ENCODE data around the gene ZBTB18. TPM values are rescaled to one million over a fixed set of nuclear protein-coding genes. Genes with fewer than 3 reads are reported as not detected.
"Not testable (repeated sequence)": the region's sequence is repeated elsewhere in the genome, so short reads cannot be mapped to it uniquely, and the experiment has no call there.

The ZBTB18 gene
- total RNA-seq, 1 donor from 2014 or later, result 30.1 TPM

DNA sequence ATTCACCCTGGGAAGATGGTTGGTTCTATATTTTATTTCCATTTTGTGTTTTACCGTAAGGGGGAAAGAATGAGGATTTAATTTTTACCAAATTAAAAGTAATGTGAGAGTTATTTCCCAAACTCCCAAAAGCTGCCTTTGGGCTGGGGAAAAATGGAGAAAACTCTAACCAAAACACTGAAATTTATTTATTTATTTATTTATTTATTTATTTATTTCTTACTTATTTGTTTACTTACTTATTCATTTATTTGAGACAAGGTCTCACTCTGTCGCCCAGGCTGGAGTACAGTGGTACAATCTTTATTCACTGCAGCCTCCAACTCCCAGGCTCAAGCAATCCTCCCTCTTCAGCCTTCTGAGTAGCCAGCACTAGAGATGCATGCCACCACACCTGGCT is 38.0 kb upstream of the ZBTB18 start:
- H3K4me1 Mint-ChIP-seq, result peaks cover 20% of the 10 kb centered on the region
- no peak overlapping the region for H3K27ac Mint-ChIP-seq
- H3F3A ChIP-seq (ENCODE audit: low read depth), result no peaks in the 10 kb centered on the region
- no peaks in the 10 kb centered on the region for H3K36me3 Mint-ChIP-seq
- H3K36me3 ChIP-seq, result no peaks in the 10 kb centered on the region
- peaks cover 8% of the 10 kb centered on the region for H3K27me3 Mint-ChIP-seq (ENCODE audit: insufficient read depth, low read depth)
- H3K27me3 ChIP-seq, result no peaks in the 10 kb centered on the region
- no peak overlapping the region for H3K9ac ChIP-seq
- no peak overlapping the region for H3K4me2 ChIP-seq
- no peak for DNase-seq (ENCODE audit: low spot score)
- H3K79me2 ChIP-seq (ENCODE audit: low read depth), result no peaks in the 10 kb centered on the region
- H3K9me3 ChIP-seq (ENCODE audit: low read depth), result no peaks in the 10 kb centered on the region
- no peak for TF ChIP-seq EZH2phosphoT487 (IDR thresholded peaks at IDR 0.05)
- TF ChIP-seq, protein P1, sequence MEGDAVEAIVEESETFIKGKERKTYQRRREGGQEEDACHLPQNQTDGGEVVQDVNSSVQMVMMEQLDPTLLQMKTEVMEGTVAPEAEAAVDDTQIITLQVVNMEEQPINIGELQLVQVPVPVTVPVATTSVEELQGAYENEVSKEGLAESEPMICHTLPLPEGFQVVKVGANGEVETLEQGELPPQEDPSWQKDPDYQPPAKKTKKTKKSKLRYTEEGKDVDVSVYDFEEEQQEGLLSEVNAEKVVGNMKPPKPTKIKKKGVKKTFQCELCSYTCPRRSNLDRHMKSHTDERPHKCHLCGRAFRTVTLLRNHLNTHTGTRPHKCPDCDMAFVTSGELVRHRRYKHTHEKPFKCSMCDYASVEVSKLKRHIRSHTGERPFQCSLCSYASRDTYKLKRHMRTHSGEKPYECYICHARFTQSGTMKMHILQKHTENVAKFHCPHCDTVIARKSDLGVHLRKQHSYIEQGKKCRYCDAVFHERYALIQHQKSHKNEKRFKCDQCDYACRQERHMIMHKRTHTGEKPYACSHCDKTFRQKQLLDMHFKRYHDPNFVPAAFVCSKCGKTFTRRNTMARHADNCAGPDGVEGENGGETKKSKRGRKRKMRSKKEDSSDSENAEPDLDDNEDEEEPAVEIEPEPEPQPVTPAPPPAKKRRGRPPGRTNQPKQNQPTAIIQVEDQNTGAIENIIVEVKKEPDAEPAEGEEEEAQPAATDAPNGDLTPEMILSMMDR (IDR thresholded peaks at IDR 0.05), result no peak
- TF ChIP-seq EZH2 (IDR thresholded peaks at IDR 0.05), result no peak
- no peak overlapping the region for H3K27ac ChIP-seq
- no peak overlapping the region for H3K4me3 ChIP-seq
- H4K20me1 ChIP-seq (ENCODE audit: low read depth), result no peaks in the 10 kb centered on the region
- H2AFZ ChIP-seq (replicated peaks), result no peak overlapping the region
- H3K4me3 Mint-ChIP-seq, result no peak overlapping the region
- H3K4me1 ChIP-seq, result peaks cover 14% of the 10 kb centered on the region
- H3K9me3 Mint-ChIP-seq, result no peaks in the 10 kb centered on the region

DNA sequence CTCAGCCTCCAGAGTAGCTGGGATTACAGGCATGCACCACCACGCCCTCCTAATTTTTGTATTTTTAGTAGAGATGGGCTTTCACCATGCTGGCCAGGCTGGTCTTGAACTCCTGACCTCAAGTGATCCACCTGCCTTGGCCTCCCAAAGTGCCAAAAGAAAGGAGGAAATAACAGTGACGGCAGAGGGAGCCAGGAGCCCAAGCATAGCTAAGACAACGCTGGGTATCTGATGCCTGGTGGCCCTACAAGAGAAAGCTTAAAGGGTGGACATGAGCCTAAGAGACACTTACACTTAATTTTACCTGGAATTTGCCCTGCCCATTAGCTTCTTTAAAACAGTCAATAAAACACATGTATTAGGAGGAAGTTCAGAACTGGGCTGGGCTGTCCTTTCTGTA is 36.2 kb upstream of the ZBTB18 start:
- H3K9ac ChIP-seq; H3K4me3 Mint-ChIP-seq; H3K4me2 ChIP-seq; H2AFZ ChIP-seq (replicated peaks); H3K4me3 ChIP-seq; H3F3A ChIP-seq (ENCODE audit: low read depth); H3K36me3 ChIP-seq; H4K20me1 ChIP-seq (ENCODE audit: low read depth); H3K27me3 Mint-ChIP-seq (ENCODE audit: insufficient read depth, low read depth); H3K27me3 ChIP-seq; H3K36me3 Mint-ChIP-seq; H3K27ac ChIP-seq; H3K79me2 ChIP-seq (ENCODE audit: low read depth); DNase-seq (ENCODE audit: low spot score); H3K9me3 ChIP-seq (ENCODE audit: low read depth); H3K27ac Mint-ChIP-seq; H3K9me3 Mint-ChIP-seq: not testable (repeated sequence)
- TF ChIP-seq, protein P1 (IDR thresholded peaks at IDR 0.05), result peak; percentile 28
- peaks cover 14% of the 10 kb centered on the region for H3K4me1 ChIP-seq
- H3K4me1 Mint-ChIP-seq, result peaks cover 20% of the 10 kb centered on the region

DNA sequence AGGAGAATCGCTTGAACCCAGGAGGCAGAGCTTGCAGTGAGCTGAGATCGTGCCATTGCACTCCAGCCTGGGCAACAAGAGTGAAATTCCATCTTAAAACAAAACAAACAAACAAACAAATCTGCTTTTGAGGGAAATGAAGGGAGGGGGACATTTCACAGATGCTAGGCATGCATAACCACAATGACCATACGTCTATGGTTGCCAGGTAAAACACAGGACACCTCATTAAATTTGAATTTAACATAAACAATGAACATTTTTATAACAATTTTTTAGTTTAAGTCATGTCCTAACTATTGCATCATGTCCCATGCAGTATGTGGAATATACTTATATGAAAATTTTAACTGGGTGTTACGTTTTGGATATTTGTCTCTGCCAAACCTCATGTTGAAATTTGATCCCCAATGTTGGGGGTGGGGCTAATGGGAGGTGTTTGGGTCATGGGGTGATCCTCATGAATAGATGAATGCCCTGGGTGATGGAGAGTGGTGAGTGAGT is 31.0 kb upstream of the ZBTB18 start:
- TF ChIP-seq EZH2 (IDR thresholded peaks at IDR 0.05) (no peak), EZH2phosphoT487 (IDR thresholded peaks at IDR 0.05) (no peak)
- TF ChIP-seq, protein P1 (IDR thresholded peaks at IDR 0.05), result no peak
- peaks cover 2% of the 10 kb centered on the region for H3K9me3 Mint-ChIP-seq
- Histone ChIP-seq H3K9me3 (ENCODE audit: low read depth) (no peaks in the 10 kb centered on the region), H3K9ac (no peak overlapping the region), H3K79me2 (ENCODE audit: low read depth) (no peaks in the 10 kb centered on the region), H3K4me2 (no peak overlapping the region), H3K27me3 (no peaks in the 10 kb centered on the region), H2AFZ (replicated peaks) (no peak overlapping the region), H3K36me3 (no peaks in the 10 kb centered on the region), H3K4me1 (peaks cover 12% of the 10 kb centered on the region), H3F3A (ENCODE audit: low read depth) (no peaks in the 10 kb centered on the region), H3K27ac (no peak overlapping the region), H4K20me1 (ENCODE audit: low read depth) (no peaks in the 10 kb centered on the region), H3K4me3 (no peak overlapping the region)
- no peak for DNase-seq (ENCODE audit: low spot score)
- peaks cover 15% of the 10 kb centered on the region for H3K4me1 Mint-ChIP-seq
- H3K27ac Mint-ChIP-seq, result peak overlapping the region; percentile 12
- H3K4me3 Mint-ChIP-seq, result no peak overlapping the region
- peaks cover 2% of the 10 kb centered on the region for H3K27me3 Mint-ChIP-seq (ENCODE audit: insufficient read depth, low read depth)
- H3K36me3 Mint-ChIP-seq, result no peaks in the 10 kb centered on the region

Data from neural progenitor cell (in vitro differentiated cells).